CD14-positive monocyte (primary cell): ENCODE measurements around the gene STK38. TPM values are rescaled to one million over a fixed set of nuclear protein-coding genes. Genes with fewer than 3 reads are reported as not detected.

Source experiments
- DNase-seq, 3 donors: peaks; one replicate each; pipeline ENCODE4 v3.0.0-alpha.2; 2011 to 2022
- H2AFZ ChIP-seq: 2 replicates; pipeline ENCODE4 v1.6.0; 2012; ENCODE audit warnings: mild to moderate bottlenecking, low read depth, low read length, inconsistent platforms; ENCODE audit not compliant: insufficient read depth, poor library complexity, severe bottlenecking
- H3K27ac ChIP-seq, 2 donors: 1 replicate in 1 of 2; 2 replicates in 1 of 2; pipeline ENCODE4 v1.5.1; 2012 to 2013; ENCODE audit warnings: low read length in 2 of 2, control low read depth in 1 of 2, inconsistent platforms in 1 of 2, low read depth in 1 of 2, mild to moderate bottlenecking in 1 of 2
- H3K27me3 ChIP-seq, 2 donors: one replicate each; pipeline versions ENCODE4 v1.6.0 to v1.6.1; 2011 to 2013; ENCODE audit warnings: low read length in 2 of 2; ENCODE audit not compliant: control insufficient read depth in 2 of 2, insufficient read depth in 2 of 2
- H3K36me3 ChIP-seq, 2 donors: replicated peaks in 1 of 2; 1 replicate in 1 of 2; 2 replicates in 1 of 2; pipeline versions ENCODE4 v1.5.1 to v1.6.1; 2012 to 2013; ENCODE audit warnings: low read length in 2 of 2, control low read depth in 1 of 2, inconsistent platforms in 1 of 2, mild to moderate bottlenecking in 1 of 2; ENCODE audit not compliant: insufficient read depth in 2 of 2, control insufficient read depth in 1 of 2
- H3K4me1 ChIP-seq, 2 donors: 1 replicate in 1 of 2; 2 replicates in 1 of 2; pipeline versions ENCODE4 v1.5.1 to v1.6.1; 2012 to 2013; ENCODE audit warnings: low read length in 2 of 2, control low read depth in 1 of 2, inconsistent platforms in 1 of 2, mild to moderate bottlenecking in 1 of 2, moderate library complexity in 1 of 2; ENCODE audit not compliant: insufficient read depth in 2 of 2, control insufficient read depth in 1 of 2
- H3K4me2 ChIP-seq: replicated peaks from 2 replicates; pipeline ENCODE3; 2012; ENCODE audit warnings: low read length, moderate library complexity, mild to moderate bottlenecking; ENCODE audit not compliant: poor library complexity, severe bottlenecking; ENCODE audit errors: extremely low read depth
- H3K4me3 ChIP-seq, 3 experiments: fragments of 200-600 bp in 1 of 3; sonication (generic) in 1 of 3; replicated peaks in 1 of 3; 1 replicate in 2 of 3; 2 replicates in 1 of 3; pipeline ENCODE4 v1.5.1; 2011 to 2013; ENCODE audit warnings: low read length in 3 of 3, mild to moderate bottlenecking in 3 of 3, control low read depth in 2 of 3, low read depth in 2 of 3, inconsistent platforms in 1 of 3, moderate library complexity in 1 of 3
- H3K79me2 ChIP-seq: 2 replicates; pipeline ENCODE4 v1.6.0; 2012; ENCODE audit warnings: mild to moderate bottlenecking, control low read depth, inconsistent platforms, low read length, moderate library complexity; ENCODE audit not compliant: insufficient read depth
- H3K9ac ChIP-seq: 2 replicates; pipeline ENCODE4 v1.6.0; 2017; ENCODE audit warnings: low read length, mild to moderate bottlenecking; ENCODE audit not compliant: insufficient read depth, poor library complexity, severe bottlenecking
- H3K9me3 ChIP-seq, 2 donors: replicated peaks in 1 of 2; 1 replicate in 1 of 2; 2 replicates in 1 of 2; pipeline versions ENCODE4 v1.5.1 to v1.6.1; 2012 to 2013; ENCODE audit warnings: low read length in 2 of 2, control low read depth in 1 of 2; ENCODE audit not compliant: control insufficient read depth in 1 of 2, insufficient read depth in 1 of 2
- H4K20me1 ChIP-seq: 2 replicates; pipeline ENCODE4 v1.6.0; 2012; ENCODE audit warnings: mild to moderate bottlenecking, low read length, control low read depth, moderate library complexity; ENCODE audit not compliant: insufficient read depth
- H3K27ac Mint-ChIP-seq, 7 donors: one replicate each; pipeline ENCODE4 v1.8.0; 2020; ENCODE audit warnings: mild to moderate bottlenecking in 7 of 7, mixed read lengths in 7 of 7, moderate library complexity in 6 of 7, inconsistent platforms in 2 of 7
- H3K27me3 Mint-ChIP-seq, 3 donors: one replicate each; pipeline ENCODE4 v1.8.0; 2021 to 2022; ENCODE audit warnings: low read depth in 3 of 3, mild to moderate bottlenecking in 3 of 3, mixed read lengths in 3 of 3, moderate library complexity in 3 of 3, inconsistent platforms in 1 of 3
- H3K36me3 Mint-ChIP-seq, 2 donors: one replicate each; pipeline ENCODE4 v1.8.0; 2020; ENCODE audit warnings: mixed read lengths in 2 of 2, inconsistent platforms in 1 of 2, mild to moderate bottlenecking in 1 of 2
- H3K4me1 Mint-ChIP-seq: one replicate; pipeline ENCODE4 v1.8.0; 2020; ENCODE audit warnings: mild to moderate bottlenecking, mixed read lengths
- H3K4me3 Mint-ChIP-seq, 2 donors: one replicate each; pipeline ENCODE4 v1.8.0; 2020; ENCODE audit warnings: mild to moderate bottlenecking in 2 of 2, mixed read lengths in 2 of 2, moderate library complexity in 1 of 2
- H3K9me3 Mint-ChIP-seq, 7 donors: one replicate each; pipeline ENCODE4 v1.8.0; 2020 to 2022; ENCODE audit warnings: mixed read lengths in 7 of 7, mild to moderate bottlenecking in 6 of 7, moderate library complexity in 6 of 7, inconsistent platforms in 2 of 7
- WGBS: methylation state at CpG from one replicate; pipeline ENCODE4 v1.1.5; 2013; ENCODE audit warnings: missing lambda C conversion rate; ENCODE audit not compliant: insufficient coverage; 5-methylcytosine and 5-hydroxymethylcytosine counted together
- intact Hi-C, 2 donors: fragments of 100-400 bp; cut with micrococcal nuclease; formaldehyde crosslinking; loops; one replicate each; pipeline versions ENCODE4 v1.15.0 to v1.15.1; 2023
- polyA minus RNA-seq: library from RNA; depleted of rRNA, polyadenylated mRNA; stranded (reverse); fragments of >200 nt; gene quantifications from 2 replicates; pipeline ENCODE4 v1.2.3, GENCODE V29; 2012
- polyA plus RNA-seq, 3 donors: library from polyadenylated mRNA; depleted of rRNA in 1 of 3; unstranded in 2 of 3; stranded (reverse) in 1 of 3; fragments of 300-500 nt in 2 of 3; fragments of >200 nt in 1 of 3; fragmentation: Illumina TruSeq in 2 of 3; gene quantifications; 1 replicate in 2 of 3; 2 replicates in 1 of 3; pipeline ENCODE4 v1.2.3, GENCODE V29; 2012 to 2021
- total RNA-seq, 12 experiments: library from RNA in 1 of 12; stranded (reverse) in 1 of 12; fragments of 120-200 nt in 1 of 12; gene quantifications; one replicate each; pipeline ENCODE4 v1.2.4 and lab custom pipeline; 2013 to 2026; ENCODE audit warnings: mixed read lengths in 6 of 12, inconsistent platforms in 1 of 12
- TF ChIP-seq, protein P1 (sequence below): fragments of 200-600 bp; IDR thresholded peaks from one replicate; pipeline ENCODE4 v1.8.0; 2022; ENCODE audit warnings: antibody characterized with exemption, mild to moderate bottlenecking

STK38 gene
- 73.9 TPM for total RNA-seq (2013)
- polyA plus RNA-seq (10 to 100 TPM; 57.1 to 95.7 (median 58.4) TPM), polyA minus RNA-seq (22.0 and 35.6 TPM in 2 replicates), total RNA-seq (lab: John Stamatoyannopoulos, UW) (41.0 to 143 (median 133) reads per million in 11 experiments)

DNA sequence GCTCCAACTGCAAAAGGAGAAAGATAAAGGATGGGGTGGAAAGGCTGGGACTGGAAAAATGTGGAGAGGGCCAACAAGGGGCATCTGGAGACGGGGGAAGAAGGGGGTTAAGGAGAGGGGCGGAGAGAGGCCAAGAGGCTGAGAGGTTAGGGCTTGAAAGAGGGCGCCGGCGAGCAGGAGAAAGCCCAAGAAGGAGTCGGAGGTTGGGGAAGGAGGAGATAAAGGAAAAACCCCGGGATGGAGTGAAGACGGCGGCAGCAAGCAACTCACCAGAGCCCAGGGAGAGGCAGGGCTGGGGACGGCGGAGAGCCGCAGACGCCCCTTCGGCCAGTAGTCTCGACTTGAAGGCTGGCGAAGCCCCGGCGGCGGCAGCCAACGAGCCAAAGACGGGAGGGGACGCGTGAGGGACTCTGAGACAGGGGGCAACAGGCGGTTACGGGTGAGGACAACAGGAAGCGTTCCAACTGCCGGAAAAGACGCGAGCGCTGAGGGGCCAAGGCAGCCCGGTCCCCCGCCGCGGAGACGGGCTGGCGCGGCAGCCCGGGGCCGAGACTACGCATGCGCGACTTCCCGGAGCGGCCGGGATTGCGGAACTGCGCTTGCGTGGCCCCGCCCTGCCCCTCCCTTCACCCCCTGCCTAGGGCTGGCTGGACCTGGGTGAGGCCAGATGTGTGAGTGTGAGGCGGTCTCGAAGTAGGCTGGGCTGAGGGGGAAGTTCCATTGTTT, at the start of gene STK38:
Gene STK38 (minus strand): TSS at position 560 of the 726 bp plus-strand sequence. CDS start 7,277 bp downstream, outside the sequence.
- intact Hi-C loops = loop anchor here (2.0 to 10.0 kb wide), 5 partner anchors 45 to 1290 kb away; partner anchors contain the start of genes SRSF3 (in 2 of the 2), KCTD20 (in 1 of the 2), PXT1 (in 1 of the 2) and ZNF76 (in 1 of the 2)

DNA sequence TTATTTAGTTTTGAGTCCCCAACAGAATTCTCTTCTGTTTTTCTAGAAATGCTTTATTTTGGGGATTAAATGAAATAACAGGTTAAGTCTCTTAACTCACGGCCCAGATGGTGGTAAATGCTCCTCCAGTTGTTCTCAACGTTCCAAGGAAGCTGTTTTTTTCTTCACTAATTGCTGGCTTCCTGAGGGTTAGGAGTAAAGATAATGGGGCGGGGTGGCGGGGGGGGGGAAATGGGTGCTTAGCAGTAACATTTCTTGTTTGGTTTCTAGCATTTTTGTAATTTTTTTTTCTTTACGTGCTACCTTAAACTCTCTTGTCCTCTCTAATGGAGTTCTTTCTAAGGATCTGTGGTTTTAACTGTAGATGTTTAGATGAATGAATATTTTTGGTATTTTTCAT, 49.1 kb upstream of the STK38 start:
- H3K27me3 Mint-ChIP-seq = peaks cover 0 to 4% (median 2%) of the 10 kb centered on the region in 3 donors
- WGBS = no CpG with 5 or more reads among the region's 5 CpGs
- Histone ChIP-seq H2AFZ (no peak overlapping the region), H3K27me3 (no peaks in the 10 kb centered on the region), H3K9me3 (no peaks in the 10 kb centered on the region), H3K4me2 (peak overlapping the region; percentile 74), H3K4me3 (peak overlapping the region; percentile 96 to 100 (median 99)), H4K20me1 (peaks cover 70% of the 10 kb centered on the region), H3K27ac (peak overlapping the region; percentile 27 to 95), H3K9ac (peak overlapping the region; percentile 93), H3K79me2 (peaks cover 84% of the 10 kb centered on the region), H3K4me1 (peaks cover 44 to 65% of the 10 kb centered on the region in 2 donors), H3K36me3 (peaks cover 48 to 49% of the 10 kb centered on the region in 2 donors)
- H3K36me3 Mint-ChIP-seq = peaks cover 47 to 54% of the 10 kb centered on the region in 2 donors
- intact Hi-C loops = loop anchor here in 1 of 2 donors (10.0 kb wide), 1 partner anchor 152 kb away; the partner anchor contains the start of genes KCTD20 and PXT1
- peaks cover 52% of the 10 kb centered on the region for H3K4me1 Mint-ChIP-seq
- TF ChIP-seq, protein P1, sequence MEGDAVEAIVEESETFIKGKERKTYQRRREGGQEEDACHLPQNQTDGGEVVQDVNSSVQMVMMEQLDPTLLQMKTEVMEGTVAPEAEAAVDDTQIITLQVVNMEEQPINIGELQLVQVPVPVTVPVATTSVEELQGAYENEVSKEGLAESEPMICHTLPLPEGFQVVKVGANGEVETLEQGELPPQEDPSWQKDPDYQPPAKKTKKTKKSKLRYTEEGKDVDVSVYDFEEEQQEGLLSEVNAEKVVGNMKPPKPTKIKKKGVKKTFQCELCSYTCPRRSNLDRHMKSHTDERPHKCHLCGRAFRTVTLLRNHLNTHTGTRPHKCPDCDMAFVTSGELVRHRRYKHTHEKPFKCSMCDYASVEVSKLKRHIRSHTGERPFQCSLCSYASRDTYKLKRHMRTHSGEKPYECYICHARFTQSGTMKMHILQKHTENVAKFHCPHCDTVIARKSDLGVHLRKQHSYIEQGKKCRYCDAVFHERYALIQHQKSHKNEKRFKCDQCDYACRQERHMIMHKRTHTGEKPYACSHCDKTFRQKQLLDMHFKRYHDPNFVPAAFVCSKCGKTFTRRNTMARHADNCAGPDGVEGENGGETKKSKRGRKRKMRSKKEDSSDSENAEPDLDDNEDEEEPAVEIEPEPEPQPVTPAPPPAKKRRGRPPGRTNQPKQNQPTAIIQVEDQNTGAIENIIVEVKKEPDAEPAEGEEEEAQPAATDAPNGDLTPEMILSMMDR = no peak
- H3K9me3 Mint-ChIP-seq = no peaks in the 10 kb centered on the region
- peak overlapping the region; percentile 53 to 100 (median 100) for H3K27ac Mint-ChIP-seq
- H3K4me3 Mint-ChIP-seq = peak overlapping the region; percentile 93 to 94
- no peak for DNase-seq

More for the DNA sequence above, at the start of gene STK38:
- peak within 1 kb of the TSS; percentile 64 to 90 for H3K27ac ChIP-seq
- Mint-ChIP-seq H3K36me3 (peaks cover 5 to 14% of the 10 kb centered on the region in 2 donors), H3K4me1 (peaks cover 49% of the 10 kb centered on the region), H3K27me3 (peaks cover 0 to 3% (median 0%) of the 10 kb centered on the region in 3 donors), H3K27ac (peak within 1 kb of the TSS; percentile 93 to 99 (median 95)), H3K4me3 (peak within 1 kb of the TSS; percentile 98 to 99), H3K9me3 (peaks cover 0 to 2% (median 0%) of the 10 kb centered on the region in 7 donors)
- 0% methylated on average over 41 of the region's 51 CpGs for WGBS
- peak within 1 kb of the TSS; percentile 77 to 100 (median 96) for H3K4me3 ChIP-seq
- no peaks in the 10 kb centered on the region for H3K27me3 ChIP-seq
- no peaks in the 10 kb centered on the region for H3K9me3 ChIP-seq
- peak within 1 kb of the TSS; percentile 85 for H2AFZ ChIP-seq
- TF ChIP-seq, protein P1 = peak; percentile 8
- peak within 1 kb of the TSS; percentile 80 for H3K9ac ChIP-seq
- DNase-seq = peak; percentile 91 to 95 (median 91)
- peak within 1 kb of the TSS; percentile 95 for H3K4me2 ChIP-seq
- peaks cover 40 to 59% of the 10 kb centered on the region in 2 donors for H3K4me1 ChIP-seq
- peaks cover 21% of the 10 kb centered on the region for H4K20me1 ChIP-seq
- peaks cover 53% of the 10 kb centered on the region for H3K79me2 ChIP-seq
- no peaks in the 10 kb centered on the region for H3K36me3 ChIP-seq
